Activated CD8-positive, alpha-beta memory T cell treated with anti-CD3 and anti-CD28 coated beads for 1 hour (primary cell): ENCODE results near the gene ZNF316.
"Not testable (repeated sequence)": the region's sequence is repeated elsewhere in the genome, so short reads cannot be mapped to it uniquely, and the experiment has no call there.

ENCODE experiments used
- DNase-seq, 2 donors: peaks; one replicate each; pipeline ENCODE4 v3.0.0-alpha.2; 2020; ENCODE audit warnings: low read depth in 1 of 2; ENCODE audit errors: extremely low read depth in 1 of 2

The ZNF316 gene

GRCh38 chr7:6646465-6646864 is 9.3 kb downstream of the ZNF316 start:
- no peak for DNase-seq

- no peak for DNase-seq
These were observed 10.0 kb downstream of the ZNF316 start for GRCh38 chr7:6647080-6647479.

GRCh38 chr7:6647541-6647940 is 10.4 kb downstream of the ZNF316 start:
- no peak for DNase-seq

- DNase-seq: no peak
These were observed 11.1 kb downstream of the ZNF316 start for GRCh38 chr7:6648066-6648814.

- DNase-seq: no peak
These were observed 11.6 kb downstream of the ZNF316 start for GRCh38 chr7:6648815-6649104.

- DNase-seq: no peak
These were observed 12.3 kb downstream of the ZNF316 start for GRCh38 chr7:6649241-6649961.

GRCh38 chr7:6650086-6650485 is 13.0 kb downstream of the ZNF316 start:
- no peak for DNase-seq

- no peak for DNase-seq
These were observed 13.4 kb downstream of the ZNF316 start for GRCh38 chr7:6650521-6651011.

GRCh38 chr7:6651851-6652445 is 14.8 kb downstream of the ZNF316 start:
- no peak for DNase-seq

GRCh38 chr7:6652446-6653011 is 15.4 kb downstream of the ZNF316 start:
- no peak for DNase-seq

- no peak for DNase-seq
These were observed 16.2 kb downstream of the ZNF316 start for GRCh38 chr7:6653071-6654003.

- DNase-seq: no peak
These were observed 17.2 kb downstream of the ZNF316 start for GRCh38 chr7:6654113-6654841.

- DNase-seq: no peak
These were observed 17.9 kb downstream of the ZNF316 start for GRCh38 chr7:6654842-6655610.

GRCh38 chr7:6655636-6656385 is 18.7 kb downstream of the ZNF316 start:
- DNase-seq: no peak

- no peak for DNase-seq
These were observed 19.3 kb downstream of the ZNF316 start for GRCh38 chr7:6656413-6656812.

GRCh38 chr7:6658618-6659345 is 21.7 kb downstream of the ZNF316 start:
- DNase-seq: no peak

- not testable (repeated sequence) for DNase-seq
These were observed 33.7 kb downstream of the ZNF316 start for GRCh38 chr7:6670851-6671250.
